Epithelial cell of prostate (primary cell): ENCODE measurements around the gene SNRPD3.
"Not testable (repeated sequence)": the region's sequence is repeated elsewhere in the genome, so short reads cannot be mapped to it uniquely, and the experiment has no call there.

Experiments
- DNase-seq: peaks from one replicate; pipeline ENCODE4 v3.0.0-alpha.2; 2011; ENCODE audit warnings: low read depth, low spot score
- H3K27ac ChIP-seq: fragments of 450-650 bp; 2 replicates; pipeline ENCODE4 v1.5.1; 2017; ENCODE audit warnings: mild to moderate bottlenecking

SNRPD3 gene

DNA sequence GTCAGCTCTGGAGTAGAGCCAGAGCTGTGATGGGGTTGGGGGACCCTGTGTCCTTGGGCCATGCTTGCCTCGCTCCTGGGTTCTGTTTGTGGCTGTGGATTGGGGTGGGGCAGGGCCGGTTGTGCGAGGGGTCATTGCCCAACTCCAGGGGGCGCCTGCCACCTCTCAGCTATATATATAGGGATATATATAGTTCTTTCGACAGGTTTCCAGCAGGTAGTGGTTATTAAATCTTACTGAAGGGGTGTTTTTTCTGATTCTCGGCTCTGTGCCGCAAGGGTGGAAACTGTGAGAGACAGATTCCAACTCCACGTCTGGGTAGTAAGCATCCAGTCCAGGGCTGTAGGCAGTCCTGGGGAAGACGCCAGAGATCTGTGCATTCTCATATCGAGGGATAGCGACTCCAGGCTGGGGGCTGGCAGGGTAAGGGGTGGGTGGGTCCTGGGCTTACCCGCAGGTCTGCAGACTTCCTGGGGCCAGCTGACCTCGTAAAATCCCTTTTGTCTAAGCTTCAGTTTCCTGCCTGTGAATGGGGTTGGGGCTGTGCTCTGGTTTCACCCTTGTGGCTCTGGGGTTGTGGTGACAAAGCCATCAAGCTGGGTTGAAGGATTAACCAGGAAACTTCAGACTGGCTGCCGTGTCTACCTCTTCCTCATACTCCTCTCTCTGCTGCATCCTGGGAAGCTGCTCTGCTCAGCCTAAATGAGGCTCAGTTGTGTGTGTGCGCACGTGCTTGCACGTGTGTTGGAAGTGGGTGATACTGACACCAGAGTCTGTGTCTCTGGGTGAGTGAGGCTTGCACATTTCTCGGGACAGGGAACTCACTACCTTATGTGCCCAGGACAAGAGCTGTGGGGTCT is 48.2 kb downstream of the SNRPD3 start:
- DNase-seq, H3K27ac ChIP-seq: not testable (repeated sequence)

- H3K27ac ChIP-seq, DNase-seq: not testable (repeated sequence)
Observed at GRCh38 chr22:24606340-24606739, 50.5 kb downstream of the SNRPD3 start.

GRCh38 chr22:24607429-24607983 is 51.7 kb downstream of the SNRPD3 start:
- H3K27ac ChIP-seq, DNase-seq: not testable (repeated sequence)

DNA sequence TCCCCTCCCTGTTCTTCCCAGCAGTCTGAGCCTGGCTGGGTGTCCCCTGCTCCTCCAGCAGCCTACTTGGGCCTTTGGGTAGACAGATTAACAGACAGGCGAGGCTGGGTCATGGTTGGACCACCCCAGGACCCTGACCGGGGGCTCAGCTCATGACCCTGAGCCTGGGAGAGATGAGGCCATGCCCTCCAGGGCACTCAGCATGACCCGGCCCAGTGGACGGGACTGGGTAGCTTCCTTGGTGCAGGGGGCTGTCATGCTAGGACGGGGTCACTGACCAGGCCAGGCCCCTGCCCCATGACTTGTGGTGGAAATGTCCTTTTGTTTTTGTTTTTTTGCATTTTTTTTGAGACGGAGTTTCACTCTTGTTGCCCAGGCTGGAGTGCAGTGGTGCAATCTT is 52.5 kb downstream of the SNRPD3 start:
- DNase-seq, H3K27ac ChIP-seq: not testable (repeated sequence)

- not testable (repeated sequence) for DNase-seq, H3K27ac ChIP-seq
Observed at GRCh38 chr22:24609888-24610287, 54.1 kb downstream of the SNRPD3 start.

- not testable (repeated sequence) for H3K27ac ChIP-seq, DNase-seq
Observed at GRCh38 chr22:24614794-24615193, 59.0 kb downstream of the SNRPD3 start.

DNA sequence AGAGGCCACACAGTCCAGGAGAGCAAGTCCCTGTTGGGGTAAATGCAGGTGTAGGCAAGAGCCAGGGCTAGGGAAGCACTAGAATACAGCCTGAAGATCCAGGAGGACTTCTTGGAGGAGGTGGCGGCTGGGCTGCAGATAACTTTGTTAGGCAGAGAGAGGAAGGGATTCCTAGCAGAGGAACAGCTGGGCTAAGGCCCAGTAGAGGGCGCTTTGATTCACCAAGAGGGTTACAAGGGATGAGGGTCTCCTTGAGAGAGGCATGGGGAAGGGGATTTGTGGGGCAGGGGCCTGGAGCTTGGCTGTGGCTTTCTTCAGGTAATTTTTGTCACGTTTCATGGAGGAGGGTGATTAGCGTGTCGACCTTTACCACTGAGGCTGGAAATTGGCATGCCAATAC is 65.4 kb downstream of the SNRPD3 start:
- DNase-seq, H3K27ac ChIP-seq: not testable (repeated sequence)

DNA sequence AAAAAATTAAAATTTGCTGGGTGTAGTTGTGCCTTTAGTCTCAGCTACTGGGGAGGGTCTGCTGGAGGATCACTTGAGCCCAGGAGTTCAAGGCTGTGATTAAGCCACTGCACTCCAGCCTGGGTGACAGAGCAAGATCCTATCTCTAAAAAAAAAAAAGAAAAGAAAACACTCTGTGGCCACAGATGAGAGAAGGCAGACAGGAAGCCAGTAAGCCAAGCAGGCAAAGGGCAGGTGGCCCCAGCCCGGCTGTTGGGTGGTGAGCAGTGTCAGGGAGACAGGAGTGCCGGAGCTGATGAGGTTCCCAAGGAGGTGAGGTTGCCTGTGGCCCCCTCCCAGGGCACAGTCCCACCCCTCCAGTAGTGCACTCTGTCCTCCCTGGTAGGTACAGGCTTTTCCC is 66.8 kb downstream of the SNRPD3 start:
- H3K27ac ChIP-seq, DNase-seq: not testable (repeated sequence)
